ENCODE results near the gene ALDH3B1.

DNA sequence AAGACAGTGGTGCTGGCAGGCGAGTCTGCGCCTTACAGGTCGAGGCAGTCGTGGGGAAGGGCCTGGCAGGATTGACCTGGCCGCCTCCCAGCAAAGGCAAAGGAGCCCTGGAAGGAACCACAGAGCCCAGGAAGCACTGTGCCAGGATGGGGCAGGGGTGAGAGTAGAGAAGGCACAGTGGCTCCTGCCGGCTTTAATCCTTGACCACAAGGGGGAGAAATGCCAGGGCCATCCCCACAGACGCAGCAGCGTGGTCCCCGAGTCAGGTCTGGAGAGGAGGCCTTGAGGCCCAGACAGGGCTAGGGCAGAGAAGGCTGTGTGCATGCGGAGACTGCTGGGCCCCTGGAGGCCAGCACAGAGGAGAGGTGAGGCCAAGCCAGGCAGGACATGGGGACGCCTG lies 10.4 kb downstream of the ALDH3B1 start:
- TF ChIP-seq, protein P1, sequence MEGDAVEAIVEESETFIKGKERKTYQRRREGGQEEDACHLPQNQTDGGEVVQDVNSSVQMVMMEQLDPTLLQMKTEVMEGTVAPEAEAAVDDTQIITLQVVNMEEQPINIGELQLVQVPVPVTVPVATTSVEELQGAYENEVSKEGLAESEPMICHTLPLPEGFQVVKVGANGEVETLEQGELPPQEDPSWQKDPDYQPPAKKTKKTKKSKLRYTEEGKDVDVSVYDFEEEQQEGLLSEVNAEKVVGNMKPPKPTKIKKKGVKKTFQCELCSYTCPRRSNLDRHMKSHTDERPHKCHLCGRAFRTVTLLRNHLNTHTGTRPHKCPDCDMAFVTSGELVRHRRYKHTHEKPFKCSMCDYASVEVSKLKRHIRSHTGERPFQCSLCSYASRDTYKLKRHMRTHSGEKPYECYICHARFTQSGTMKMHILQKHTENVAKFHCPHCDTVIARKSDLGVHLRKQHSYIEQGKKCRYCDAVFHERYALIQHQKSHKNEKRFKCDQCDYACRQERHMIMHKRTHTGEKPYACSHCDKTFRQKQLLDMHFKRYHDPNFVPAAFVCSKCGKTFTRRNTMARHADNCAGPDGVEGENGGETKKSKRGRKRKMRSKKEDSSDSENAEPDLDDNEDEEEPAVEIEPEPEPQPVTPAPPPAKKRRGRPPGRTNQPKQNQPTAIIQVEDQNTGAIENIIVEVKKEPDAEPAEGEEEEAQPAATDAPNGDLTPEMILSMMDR (IDR thresholded peaks at IDR 0.05) = no peak
- no peak for TF ChIP-seq ZFX (IDR thresholded peaks at IDR 0.05; ENCODE audit: borderline replicate concordance)
